Body of pancreas (tissue), 4 donors: ENCODE results near the gene DNPEP.

Experiments
- CTCF ChIP-seq, 7 experiments: fragments of 450-650 bp in 4 of 7; fragments of 200-600 bp in 3 of 7; sonication (generic) in 3 of 7; IDR thresholded peaks; one replicate each; pipeline ENCODE4 v1.5.1; 2016 to 2019; ENCODE audit warnings: antibody characterized with exemption in 7 of 7
- POLR2A ChIP-seq, 3 donors: fragments of 450-650 bp; IDR thresholded peaks; one replicate each; pipeline ENCODE4 v1.6.1; 2016; ENCODE audit warnings: antibody characterized with exemption in 3 of 3, mild to moderate bottlenecking in 2 of 3

- no peak for TF ChIP-seq CTCF (IDR thresholded peaks at IDR 0.05)
- no peak for TF ChIP-seq POLR2A (IDR thresholded peaks at IDR 0.05)
Observed at GRCh38 chr2:219434468-219434717, 46.7 kb upstream of the DNPEP start.
